Peyer's patch (tissue), 4 donors: Measurements from ENCODE around the gene CRACDL.

Experiments used
- POLR2A ChIP-seq, 2 donors: fragments of 450-650 bp; IDR thresholded peaks; one replicate each; pipeline ENCODE4 v1.5.1; 2017; ENCODE audit warnings: antibody characterized with exemption in 2 of 2, mild to moderate bottlenecking in 2 of 2, moderate library complexity in 2 of 2
- TF ChIP-seq, protein P1 (sequence below), 6 experiments: fragments of 450-650 bp in 4 of 6; fragments of 200-600 bp in 2 of 6; sonication (generic) in 1 of 6; IDR thresholded peaks; one replicate each; pipeline ENCODE4 v1.5.1; 2017 to 2019; ENCODE audit warnings: antibody characterized with exemption in 6 of 6, mild to moderate bottlenecking in 3 of 6, moderate library complexity in 1 of 6

DNA sequence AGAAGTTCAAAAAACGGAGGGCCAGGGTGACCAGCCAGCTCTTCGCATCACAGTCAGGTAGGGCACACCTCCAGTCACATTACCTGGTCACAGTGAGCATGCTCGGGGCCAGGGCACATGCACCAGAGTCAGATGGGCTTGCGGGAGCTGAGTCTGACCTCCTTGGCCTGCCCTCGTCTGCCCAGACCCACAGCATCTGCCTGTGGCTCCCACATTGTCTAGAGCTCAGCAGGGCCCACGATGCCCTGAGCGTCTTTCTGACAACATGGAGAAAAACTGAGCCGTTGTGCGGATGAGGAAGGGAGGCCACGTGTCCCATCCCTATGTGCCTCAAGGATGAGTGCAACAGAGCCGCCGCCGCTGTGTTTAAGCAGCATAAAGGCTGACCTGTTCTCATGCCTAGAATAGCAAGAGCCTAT, 37.6 kb downstream of the CRACDL start:
- TF ChIP-seq, protein P1, sequence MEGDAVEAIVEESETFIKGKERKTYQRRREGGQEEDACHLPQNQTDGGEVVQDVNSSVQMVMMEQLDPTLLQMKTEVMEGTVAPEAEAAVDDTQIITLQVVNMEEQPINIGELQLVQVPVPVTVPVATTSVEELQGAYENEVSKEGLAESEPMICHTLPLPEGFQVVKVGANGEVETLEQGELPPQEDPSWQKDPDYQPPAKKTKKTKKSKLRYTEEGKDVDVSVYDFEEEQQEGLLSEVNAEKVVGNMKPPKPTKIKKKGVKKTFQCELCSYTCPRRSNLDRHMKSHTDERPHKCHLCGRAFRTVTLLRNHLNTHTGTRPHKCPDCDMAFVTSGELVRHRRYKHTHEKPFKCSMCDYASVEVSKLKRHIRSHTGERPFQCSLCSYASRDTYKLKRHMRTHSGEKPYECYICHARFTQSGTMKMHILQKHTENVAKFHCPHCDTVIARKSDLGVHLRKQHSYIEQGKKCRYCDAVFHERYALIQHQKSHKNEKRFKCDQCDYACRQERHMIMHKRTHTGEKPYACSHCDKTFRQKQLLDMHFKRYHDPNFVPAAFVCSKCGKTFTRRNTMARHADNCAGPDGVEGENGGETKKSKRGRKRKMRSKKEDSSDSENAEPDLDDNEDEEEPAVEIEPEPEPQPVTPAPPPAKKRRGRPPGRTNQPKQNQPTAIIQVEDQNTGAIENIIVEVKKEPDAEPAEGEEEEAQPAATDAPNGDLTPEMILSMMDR (IDR thresholded peaks at IDR 0.05), result no peak
- no peak for TF ChIP-seq POLR2A (IDR thresholded peaks at IDR 0.05)
